AG09319 (cell line): ENCODE data around the gene AAGAB.
"Not testable (repeated sequence)": the region's sequence is repeated elsewhere in the genome, so short reads cannot be mapped to it uniquely, and the experiment has no call there.

Source experiments
- DNase-seq: peaks from one replicate; pipeline ENCODE4 v3.0.0-alpha.2; 2010; ENCODE audit warnings: low read depth; ENCODE audit errors: extremely low read depth
- TF ChIP-seq, protein P1 (sequence below): IDR thresholded peaks from 2 replicates; pipeline ENCODE4 v1.5.1; 2011; ENCODE audit warnings: low read depth, mild to moderate bottlenecking, inconsistent platforms, low read length, moderate library complexity

The AAGAB gene

DNA sequence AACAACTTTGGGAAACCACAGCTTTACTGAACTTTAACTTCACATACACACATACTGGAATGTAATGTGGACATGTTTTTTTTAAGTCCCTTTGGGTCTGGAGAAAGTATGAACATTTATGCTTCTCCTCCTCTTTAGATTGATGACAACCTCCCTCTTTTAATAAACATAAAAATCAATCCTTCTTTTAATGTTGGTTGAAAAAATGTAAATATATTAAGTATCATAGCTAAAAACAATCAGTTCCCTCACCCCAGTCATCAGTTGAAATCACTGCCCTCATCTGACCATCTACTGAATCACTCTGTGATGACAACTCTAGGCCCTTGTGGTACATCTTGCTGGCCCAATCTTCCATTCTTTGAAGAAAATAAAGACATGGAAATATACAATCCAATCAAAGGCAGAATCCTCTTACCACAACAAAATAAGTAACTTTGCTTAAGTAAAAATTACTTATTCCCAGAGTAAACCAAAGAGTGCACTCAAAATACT lies 6.4 kb downstream of the AAGAB start:
- DNase-seq = no peak
- TF ChIP-seq, protein P1, sequence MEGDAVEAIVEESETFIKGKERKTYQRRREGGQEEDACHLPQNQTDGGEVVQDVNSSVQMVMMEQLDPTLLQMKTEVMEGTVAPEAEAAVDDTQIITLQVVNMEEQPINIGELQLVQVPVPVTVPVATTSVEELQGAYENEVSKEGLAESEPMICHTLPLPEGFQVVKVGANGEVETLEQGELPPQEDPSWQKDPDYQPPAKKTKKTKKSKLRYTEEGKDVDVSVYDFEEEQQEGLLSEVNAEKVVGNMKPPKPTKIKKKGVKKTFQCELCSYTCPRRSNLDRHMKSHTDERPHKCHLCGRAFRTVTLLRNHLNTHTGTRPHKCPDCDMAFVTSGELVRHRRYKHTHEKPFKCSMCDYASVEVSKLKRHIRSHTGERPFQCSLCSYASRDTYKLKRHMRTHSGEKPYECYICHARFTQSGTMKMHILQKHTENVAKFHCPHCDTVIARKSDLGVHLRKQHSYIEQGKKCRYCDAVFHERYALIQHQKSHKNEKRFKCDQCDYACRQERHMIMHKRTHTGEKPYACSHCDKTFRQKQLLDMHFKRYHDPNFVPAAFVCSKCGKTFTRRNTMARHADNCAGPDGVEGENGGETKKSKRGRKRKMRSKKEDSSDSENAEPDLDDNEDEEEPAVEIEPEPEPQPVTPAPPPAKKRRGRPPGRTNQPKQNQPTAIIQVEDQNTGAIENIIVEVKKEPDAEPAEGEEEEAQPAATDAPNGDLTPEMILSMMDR = no peak

- not testable (repeated sequence) for DNase-seq
These were observed 7.9 kb downstream of the AAGAB start for GRCh38 chr15:67246606-67247005.

- TF ChIP-seq, protein P1 = no peak
- no peak for DNase-seq
These were observed 9.4 kb downstream of the AAGAB start for GRCh38 chr15:67244971-67245478.

- peak; percentile 27 for DNase-seq
These were observed 11.8 kb downstream of the AAGAB start for GRCh38 chr15:67242708-67243111.

GRCh38 chr15:67241132-67241855 lies 13.2 kb downstream of the AAGAB start:
- no peak for DNase-seq
- TF ChIP-seq, protein P1 = no peak

More at GRCh38 chr15:67242708-67243111, 11.8 kb downstream of the AAGAB start:
- TF ChIP-seq, protein P1 = no peak

GRCh38 chr15:67240235-67241131 lies 14.0 kb downstream of the AAGAB start:
- TF ChIP-seq, protein P1 = no peak; the same call in none of the 2 replicates
- DNase-seq = no peak

- DNase-seq = no peak
- TF ChIP-seq, protein P1 = no peak
These were observed 21.9 kb downstream of the AAGAB start for GRCh38 chr15:67232591-67232990.
